GM18505 (cell line): ENCODE data around the gene THSD7A.
"Not testable (repeated sequence)": the region's sequence is repeated elsewhere in the genome, so short reads cannot be mapped to it uniquely, and the experiment has no call there.

Source experiments
- ATAC-seq: cut with Tn5 transposase; IDR thresholded peaks from one replicate; pipeline ENCODE4 v1.9.1; 2021; ENCODE audit not compliant: unreplicated experiment
- POLR2A ChIP-seq: IDR thresholded peaks from 4 replicates; pipeline ENCODE4 v1.6.1; 2011; ENCODE audit warnings: borderline replicate concordance; ENCODE audit not compliant: insufficient read depth, insufficient read length; ENCODE audit errors: extremely low read depth

The THSD7A gene

GRCh38 chr7:11456574-11456973, 375.4 kb downstream of the THSD7A start:
- ATAC-seq: no peak
- no peak for TF ChIP-seq POLR2A

GRCh38 chr7:11452476-11452875, 379.5 kb downstream of the THSD7A start:
- ATAC-seq: no peak
- TF ChIP-seq POLR2A: no peak

GRCh38 chr7:11450281-11450680, 381.7 kb downstream of the THSD7A start:
- TF ChIP-seq POLR2A: no peak
- ATAC-seq: no peak

GRCh38 chr7:11449316-11449715, 382.7 kb downstream of the THSD7A start:
- TF ChIP-seq POLR2A: no peak
- no peak for ATAC-seq

GRCh38 chr7:11448323-11448722, 383.7 kb downstream of the THSD7A start:
- ATAC-seq: no peak
- no peak for TF ChIP-seq POLR2A

- no peak for TF ChIP-seq POLR2A
- ATAC-seq: no peak
Measured at GRCh38 chr7:11447106-11447505, 384.9 kb downstream of the THSD7A start.

GRCh38 chr7:11443934-11444333, 388.1 kb downstream of the THSD7A start:
- ATAC-seq: not testable (repeated sequence)

GRCh38 chr7:11437994-11438393, 394.0 kb downstream of the THSD7A start:
- no peak for TF ChIP-seq POLR2A

GRCh38 chr7:11436773-11437524, 395.0 kb downstream of the THSD7A start:
- no peak for TF ChIP-seq POLR2A
- ATAC-seq: no peak

More at GRCh38 chr7:11437994-11438393, 394.0 kb downstream of the THSD7A start:
- no peak for ATAC-seq

- no peak for ATAC-seq
- no peak for TF ChIP-seq POLR2A
Measured at GRCh38 chr7:11436316-11436715, 395.7 kb downstream of the THSD7A start.

- no peak for TF ChIP-seq POLR2A
- ATAC-seq: no peak
Measured at GRCh38 chr7:11434366-11434765, 397.6 kb downstream of the THSD7A start.

- ATAC-seq: no peak
- TF ChIP-seq POLR2A: no peak
Measured at GRCh38 chr7:11430841-11431240, 401.2 kb downstream of the THSD7A start.

- no peak for ATAC-seq
- no peak for TF ChIP-seq POLR2A
Measured at GRCh38 chr7:11430112-11430511, 401.9 kb downstream of the THSD7A start.

- ATAC-seq: no peak
- TF ChIP-seq POLR2A: no peak
Measured at GRCh38 chr7:11428877-11429581, 403.0 kb downstream of the THSD7A start.
